HG02623 (cell line): ENCODE data around the gene B4GAT1.
"Not testable (repeated sequence)": the region's sequence is repeated elsewhere in the genome, so short reads cannot be mapped to it uniquely, and the experiment has no call there.

Source experiments
- ATAC-seq: cut with Tn5 transposase; IDR thresholded peaks from one replicate; pipeline ENCODE4 v1.9.1; 2021; ENCODE audit warnings: moderate library complexity; ENCODE audit not compliant: unreplicated experiment

B4GAT1 gene

DNA sequence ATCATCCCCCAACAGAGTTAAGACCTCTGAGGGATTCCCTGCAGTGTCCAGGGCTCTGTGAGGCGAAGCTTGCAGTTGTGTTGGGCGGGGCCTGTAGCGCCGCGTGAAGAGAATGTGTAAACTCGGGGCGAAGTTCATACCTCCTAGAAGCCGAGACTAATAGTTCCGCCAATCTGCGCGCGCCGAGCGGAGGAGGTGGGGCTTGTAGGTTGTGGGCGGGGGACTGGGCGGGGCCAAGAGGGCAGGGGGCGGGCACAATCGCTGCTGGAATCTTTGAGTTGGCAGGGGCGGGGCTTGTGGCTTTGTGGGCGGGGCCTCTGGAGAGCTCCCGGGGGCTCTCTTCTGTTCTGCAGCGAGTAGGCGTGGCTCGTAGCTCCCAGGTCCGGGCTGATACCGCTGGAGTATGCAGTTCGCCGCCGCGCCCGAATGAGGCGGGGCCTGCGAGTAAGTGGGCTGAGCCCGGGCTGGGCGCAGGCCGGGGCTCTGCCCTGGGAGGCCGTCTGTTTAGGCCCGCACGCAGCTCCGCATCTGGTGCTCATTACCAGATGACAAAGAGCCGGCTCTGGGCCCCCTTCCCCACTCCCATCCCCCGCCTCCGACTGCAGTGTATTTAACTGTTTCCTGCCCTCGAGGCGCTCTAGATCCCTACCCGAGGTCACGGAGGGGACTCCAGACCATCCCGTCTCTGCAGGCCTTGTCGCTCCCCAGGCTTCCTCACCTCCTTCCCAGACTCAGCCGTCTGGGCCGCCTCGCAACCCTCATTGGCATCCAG, 34.7 kb downstream of the B4GAT1 start:
- peak; percentile 52 for ATAC-seq

DNA sequence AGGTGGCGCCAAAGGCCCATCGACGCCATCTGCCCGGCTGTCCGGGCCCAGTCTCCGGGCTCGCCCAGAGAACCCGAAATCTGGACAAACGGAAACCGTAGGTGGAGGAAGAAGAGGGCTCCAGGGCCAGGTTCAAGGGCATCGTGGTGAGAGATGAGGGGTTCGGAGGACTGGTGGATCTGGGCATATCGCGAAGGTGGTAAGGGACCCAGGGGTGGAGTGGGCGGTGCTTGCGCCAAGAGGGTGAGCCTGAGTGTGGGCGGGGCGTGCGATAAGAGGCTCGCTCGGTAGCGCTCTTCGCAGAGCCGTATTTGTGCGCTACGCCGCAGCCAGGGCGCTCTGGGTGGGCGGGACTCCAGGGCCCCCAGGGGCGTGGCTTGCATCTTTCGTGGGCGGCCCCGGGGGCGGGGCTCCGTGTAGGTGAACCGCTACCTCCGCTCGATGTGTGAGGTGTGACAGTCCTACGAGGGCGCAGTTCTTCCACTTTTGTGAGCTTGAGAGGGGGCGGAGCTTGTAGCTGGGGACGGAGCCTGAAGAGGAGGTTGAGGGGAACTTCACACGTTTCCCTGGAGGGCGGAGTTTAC, 35.4 kb downstream of the B4GAT1 start:
- ATAC-seq: peak; percentile 50

DNA sequence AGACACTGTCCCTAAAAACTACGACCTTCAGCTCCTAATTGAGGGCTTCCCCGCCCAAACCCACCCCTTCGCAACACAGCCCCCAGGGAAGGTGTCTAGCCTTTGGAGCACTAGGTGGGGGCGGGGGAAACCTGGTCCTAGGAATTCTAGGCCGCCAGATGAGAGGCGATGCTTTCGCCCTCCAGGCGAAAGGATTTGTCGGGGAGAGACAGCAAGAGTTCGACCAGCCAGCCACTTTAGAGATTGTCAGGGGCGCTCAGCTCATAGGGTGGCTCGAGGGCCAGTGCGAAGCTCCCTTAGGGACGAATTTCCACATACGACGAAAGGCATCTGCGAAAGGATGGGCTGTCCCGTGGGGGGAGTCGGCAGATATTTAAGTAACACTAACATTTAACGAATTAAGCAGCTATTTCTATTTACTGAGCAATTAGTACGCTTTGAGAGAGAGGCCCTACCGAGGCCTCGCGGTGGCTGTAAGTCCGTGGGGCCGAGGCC, 35.9 kb downstream of the B4GAT1 start:
- ATAC-seq: no peak

DNA sequence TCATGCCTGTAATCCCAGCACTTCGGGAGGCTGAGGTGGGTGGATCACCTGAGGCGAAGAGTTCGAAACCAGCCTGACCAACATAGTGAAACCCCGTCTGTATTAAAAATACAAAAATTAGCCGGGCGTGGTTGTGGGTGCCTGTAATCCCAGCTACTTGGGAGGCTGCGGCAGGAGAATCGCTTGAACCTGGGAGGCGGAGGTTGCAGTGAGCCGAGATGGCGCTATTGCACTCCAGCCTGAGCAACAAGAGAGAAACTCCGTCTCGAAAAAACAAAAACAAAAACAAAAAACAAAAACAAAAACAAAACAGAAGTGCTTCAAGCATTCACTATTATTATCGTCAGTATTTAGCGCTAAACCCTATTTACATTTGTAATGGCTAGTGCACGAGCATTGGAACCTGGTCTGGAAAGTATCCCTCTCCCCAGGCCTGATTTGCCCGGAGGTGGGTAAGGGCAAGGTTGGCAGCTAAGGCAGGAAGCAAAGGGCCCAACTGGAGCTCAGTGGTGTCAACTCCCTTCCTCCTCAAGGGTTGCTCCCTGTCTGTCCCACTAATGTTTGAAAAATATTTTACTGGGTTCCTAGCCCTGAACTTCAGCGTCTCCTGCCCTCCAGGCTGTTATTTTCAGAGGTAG, 36.5 kb downstream of the B4GAT1 start:
- ATAC-seq: not testable (repeated sequence)

DNA sequence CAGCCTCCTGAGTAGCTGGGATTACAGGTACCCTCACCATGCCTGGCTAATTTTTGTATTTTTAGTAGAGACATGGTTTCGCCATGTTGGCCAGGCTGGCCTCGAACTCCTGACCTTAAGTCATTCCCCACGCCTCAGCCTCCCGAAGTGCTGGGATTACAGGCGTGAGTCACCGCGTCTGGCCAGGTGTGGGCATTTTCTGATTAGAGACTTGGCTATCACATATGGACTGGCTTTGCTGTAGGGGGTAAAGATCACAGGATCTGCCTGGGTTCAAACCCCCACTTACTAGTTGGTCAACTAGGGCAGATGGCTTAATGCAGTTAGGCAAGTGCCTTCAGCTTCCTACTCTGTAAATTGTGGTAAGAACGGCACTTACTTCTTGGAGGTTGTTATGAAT, 37.1 kb downstream of the B4GAT1 start:
- ATAC-seq: no peak

- no peak for ATAC-seq
Observed at GRCh38 chr11:66309475-66309874, 38.0 kb downstream of the B4GAT1 start.

- no peak for ATAC-seq
Observed at GRCh38 chr11:66302656-66303055, 44.8 kb downstream of the B4GAT1 start.

DNA sequence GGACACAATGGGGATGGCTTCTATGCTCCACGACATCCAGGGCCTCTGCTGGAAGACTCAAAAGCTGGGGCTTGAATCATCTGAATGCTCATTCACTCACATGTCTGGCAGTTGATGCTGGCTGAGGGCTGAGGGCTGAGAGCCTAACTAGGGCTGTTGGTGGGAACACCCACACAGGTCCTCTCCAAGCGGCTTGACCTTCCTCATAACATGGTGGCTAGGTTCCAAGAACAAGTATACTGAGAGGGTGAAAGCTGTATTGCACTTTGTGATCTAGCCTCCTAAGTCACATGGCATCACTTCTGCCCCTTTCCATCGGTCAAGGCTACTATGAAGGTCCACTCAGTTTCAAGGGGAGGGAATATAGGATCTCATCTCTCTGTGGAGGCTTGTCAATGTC, 48.2 kb downstream of the B4GAT1 start:
- ATAC-seq: no peak

DNA sequence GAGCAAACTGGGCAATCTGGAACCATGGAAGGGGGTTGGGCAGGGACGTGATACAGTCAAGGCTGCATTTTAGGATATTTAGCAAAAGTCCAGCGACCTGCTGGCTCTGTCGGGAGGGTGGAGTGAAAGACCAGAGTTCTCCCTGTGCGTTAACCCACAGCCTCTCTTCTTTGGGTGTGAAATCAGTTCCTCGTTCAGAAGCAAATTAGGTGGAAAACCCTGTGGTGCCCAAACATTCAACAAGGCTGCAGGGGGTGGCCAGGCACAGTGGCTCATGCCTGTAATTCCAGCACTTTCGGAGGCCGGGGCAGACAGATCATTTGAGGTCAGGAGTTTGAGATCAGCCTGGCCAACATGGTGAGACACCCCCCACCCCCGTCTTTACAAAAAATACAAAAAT, 49.8 kb downstream of the B4GAT1 start:
- no peak for ATAC-seq
